NCI-H460 (cell line): ENCODE measurements around the gene EIF4E. TPM values are rescaled to one million over a fixed set of nuclear protein-coding genes. Genes with fewer than 3 reads are reported as not detected.

Experiments
- DNase-seq: peaks from one replicate; pipeline ENCODE4 v3.0.0-alpha.2; 2016; ENCODE audit warnings: low read depth; ENCODE audit errors: extremely low read depth
- polyA plus RNA-seq: library from polyadenylated mRNA; depleted of rRNA; stranded (reverse); fragments of >200 nt; gene quantifications from 2 replicates; pipeline ENCODE4 v1.2.3, GENCODE V29; 2014; cell fraction: nucleus; rRNA removed
- total RNA-seq: library from RNA; depleted of rRNA; stranded (reverse); fragments of >200 nt; shearing (Covaris generic); gene quantifications from 2 replicates; pipeline ENCODE4 v1.2.3, GENCODE V29; 2014; rRNA removed

Gene EIF4E, protein sequence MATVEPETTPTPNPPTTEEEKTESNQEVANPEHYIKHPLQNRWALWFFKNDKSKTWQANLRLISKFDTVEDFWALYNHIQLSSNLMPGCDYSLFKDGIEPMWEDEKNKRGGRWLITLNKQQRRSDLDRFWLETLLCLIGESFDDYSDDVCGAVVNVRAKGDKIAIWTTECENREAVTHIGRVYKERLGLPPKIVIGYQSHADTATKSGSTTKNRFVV
- 145 and 148 TPM in 2 replicates for total RNA-seq
- polyA plus RNA-seq: 97.9 and 101 TPM in 2 replicates

DNA sequence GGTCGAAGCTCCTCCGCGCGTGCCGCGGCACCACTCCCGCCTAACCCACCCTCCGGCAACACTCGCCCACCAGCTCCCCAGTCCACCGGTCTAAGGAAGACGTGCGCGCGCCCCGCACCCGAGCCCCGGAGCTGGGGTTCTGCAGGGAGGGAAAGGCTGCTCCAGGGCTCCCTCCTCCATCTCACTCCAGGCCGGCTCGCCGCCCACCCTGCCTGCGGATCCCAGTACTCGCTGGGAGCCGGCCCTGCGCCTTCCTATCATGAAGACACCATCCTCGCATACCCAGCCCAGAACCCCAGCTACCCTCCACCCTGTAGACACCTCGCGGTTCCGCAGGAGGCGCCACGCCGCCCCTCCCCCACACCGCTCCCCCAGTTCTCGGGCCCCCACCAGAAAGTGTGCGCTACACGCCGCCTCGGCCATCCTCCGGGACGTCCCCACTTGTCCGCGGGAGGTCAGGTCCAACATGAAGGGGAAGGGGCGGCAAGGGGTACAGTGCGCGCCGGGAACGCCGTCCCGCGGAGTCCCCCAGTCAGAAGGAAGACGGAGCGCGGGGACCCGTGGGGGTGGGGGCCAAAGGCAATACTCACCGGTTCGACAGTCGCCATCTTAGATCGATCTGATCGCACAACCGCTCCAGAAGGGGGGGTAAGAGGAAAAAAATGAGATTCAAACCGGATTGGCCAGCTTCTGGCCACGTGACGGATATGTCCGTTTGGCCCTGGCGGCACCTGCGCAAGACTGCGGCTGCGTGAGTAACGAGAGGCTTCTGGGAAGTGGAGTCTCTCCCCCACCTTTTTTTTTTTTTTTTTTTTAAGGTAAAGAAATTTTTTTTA, at the start of gene EIF4E:
Gene EIF4E, minus strand, starts transcription at position 629 of the 836 bp plus-strand sequence. Its CDS starts 21 bp downstream, at position 608.
- peak; percentile 97 for DNase-seq

GRCh38 chr4:98977557-98977956, 48.6 kb upstream of the EIF4E start:
- no peak for DNase-seq

GRCh38 chr4:98976716-98977115, 47.8 kb upstream of the EIF4E start:
- no peak for DNase-seq

- DNase-seq: no peak
Measured at GRCh38 chr4:98969878-98970785, 41.2 kb upstream of the EIF4E start.

DNA sequence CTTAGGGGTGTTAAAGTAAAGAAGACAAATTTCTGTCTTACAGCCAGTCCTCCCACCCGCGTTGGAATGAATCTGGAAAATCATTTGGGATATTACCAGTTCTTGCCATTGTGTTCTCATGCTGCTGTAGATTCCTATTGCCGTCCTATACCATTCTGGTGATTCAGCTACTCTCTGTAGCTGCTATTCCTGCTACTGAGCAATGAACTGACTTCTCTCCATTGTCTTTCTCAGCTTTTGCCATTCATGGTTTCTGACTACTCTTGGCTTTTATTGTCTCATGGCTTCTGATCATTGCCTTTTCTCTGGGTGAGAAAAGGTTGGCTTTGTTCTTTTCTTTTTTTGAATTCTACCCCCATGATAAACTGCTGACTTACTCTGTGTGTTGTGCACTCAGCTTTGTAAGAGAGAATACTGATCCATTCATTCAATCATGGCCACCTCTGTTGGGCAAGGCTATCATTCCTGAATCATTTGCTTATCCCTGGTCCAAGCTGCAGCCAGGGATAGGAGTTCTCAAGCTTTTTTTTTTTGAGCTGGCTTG, 38.9 kb upstream of the EIF4E start:
- DNase-seq: no peak

- DNase-seq: no peak
Measured at GRCh38 chr4:98966926-98967325, 38.0 kb upstream of the EIF4E start.

- no peak for DNase-seq
Measured at GRCh38 chr4:98963538-98964433, 34.9 kb upstream of the EIF4E start.

- no peak for DNase-seq
Measured at GRCh38 chr4:98961770-98962169, 32.8 kb upstream of the EIF4E start.

DNA sequence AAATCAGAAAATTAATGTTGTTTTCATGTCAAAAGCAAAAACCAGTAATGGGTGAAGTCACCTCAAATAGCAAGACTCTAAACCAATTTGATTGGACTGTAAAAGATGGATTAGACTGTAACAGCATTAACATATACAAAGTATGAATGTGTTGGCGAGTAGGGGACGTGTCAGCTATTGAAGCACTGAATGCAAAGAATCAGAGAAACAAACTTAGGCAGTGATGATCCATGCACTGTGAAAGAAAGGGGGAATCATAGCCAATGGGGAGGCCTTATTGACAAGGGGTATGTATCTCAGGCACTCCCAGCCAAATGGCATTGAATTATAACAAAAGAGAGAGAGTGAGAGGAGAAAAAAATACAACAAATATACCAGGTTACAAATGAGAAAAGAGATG, 30.5 kb upstream of the EIF4E start:
- no peak for DNase-seq

DNA sequence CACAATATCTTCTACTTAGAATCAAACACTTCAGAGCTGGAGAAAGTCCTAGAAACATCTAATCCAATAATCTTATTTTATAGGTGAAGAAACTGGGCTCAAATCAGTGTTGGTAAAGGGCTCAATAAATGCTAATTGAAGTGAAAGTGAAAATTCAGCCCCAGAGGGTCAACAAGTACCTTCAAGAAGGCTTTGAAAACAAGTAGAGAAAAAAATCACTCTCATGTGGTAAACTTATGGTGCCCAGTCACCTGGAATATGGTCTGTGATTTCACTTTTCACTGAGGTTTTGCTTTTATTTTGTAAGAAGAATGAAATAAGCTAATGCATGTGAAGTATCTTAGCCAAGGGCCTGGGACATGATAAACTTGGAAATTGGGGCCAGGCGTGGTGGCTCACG, 29.1 kb upstream of the EIF4E start:
- no peak for DNase-seq

- DNase-seq: no peak
Measured at GRCh38 chr4:98955229-98955628, 26.3 kb upstream of the EIF4E start.

DNA sequence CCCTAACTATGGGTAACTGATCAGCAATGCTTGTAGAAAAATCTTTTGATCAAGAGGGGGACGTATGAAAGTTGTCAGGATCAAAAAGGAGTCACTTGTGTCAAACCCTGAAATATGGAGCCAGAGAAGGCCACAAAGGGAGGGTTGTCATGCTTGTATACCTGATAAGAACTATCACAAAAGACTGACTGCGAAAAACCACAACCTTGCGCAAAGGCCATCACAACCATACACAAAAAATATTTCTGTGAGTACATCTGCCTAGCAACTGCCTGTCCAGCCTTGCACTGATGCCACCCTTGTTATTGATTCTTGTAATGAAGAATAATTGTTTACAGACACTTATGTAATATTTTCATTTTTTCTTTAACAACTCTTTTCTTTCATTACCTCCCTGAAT, 22.8 kb upstream of the EIF4E start:
- no peak for DNase-seq

DNA sequence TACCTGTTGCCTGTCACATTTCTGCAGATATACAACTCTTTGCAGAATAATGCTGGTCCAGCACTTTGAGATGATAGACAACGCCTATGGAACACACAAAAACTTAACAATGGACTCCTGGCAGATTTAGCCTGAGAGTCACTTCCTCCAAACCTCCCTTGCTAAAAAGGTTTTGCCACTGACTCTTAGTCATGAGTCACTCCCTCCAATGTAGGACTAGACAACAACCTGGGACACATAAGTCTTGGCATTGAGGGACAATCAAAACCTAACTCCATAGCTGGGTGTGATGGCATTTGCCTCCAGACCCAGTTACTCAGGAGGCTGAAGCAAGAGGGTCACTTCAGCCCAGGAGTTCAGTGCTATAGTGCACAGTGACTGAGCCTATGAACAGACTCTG, 22.0 kb upstream of the EIF4E start:
- no peak for DNase-seq

DNA sequence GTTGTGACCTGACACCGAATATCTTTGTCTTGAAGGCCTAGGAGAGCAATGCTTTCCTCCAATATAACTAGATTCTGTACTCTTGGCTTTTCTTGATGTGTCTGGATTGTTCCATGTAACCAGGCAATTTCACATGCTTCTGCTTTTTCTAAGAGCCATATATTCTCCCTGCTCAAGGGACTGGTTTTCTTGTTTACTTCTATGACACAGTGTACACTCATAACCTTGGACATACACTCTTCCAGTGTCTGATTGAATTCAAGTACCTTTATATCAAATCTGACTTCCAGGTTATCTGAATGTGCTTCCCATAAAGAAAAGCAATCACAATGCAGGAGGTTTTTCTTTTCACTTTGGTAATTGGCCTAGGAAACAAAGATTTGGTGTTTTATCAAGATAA, 17.4 kb upstream of the EIF4E start:
- DNase-seq: no peak

GRCh38 chr4:98945297-98945850, 16.4 kb upstream of the EIF4E start:
- no peak for DNase-seq

DNA sequence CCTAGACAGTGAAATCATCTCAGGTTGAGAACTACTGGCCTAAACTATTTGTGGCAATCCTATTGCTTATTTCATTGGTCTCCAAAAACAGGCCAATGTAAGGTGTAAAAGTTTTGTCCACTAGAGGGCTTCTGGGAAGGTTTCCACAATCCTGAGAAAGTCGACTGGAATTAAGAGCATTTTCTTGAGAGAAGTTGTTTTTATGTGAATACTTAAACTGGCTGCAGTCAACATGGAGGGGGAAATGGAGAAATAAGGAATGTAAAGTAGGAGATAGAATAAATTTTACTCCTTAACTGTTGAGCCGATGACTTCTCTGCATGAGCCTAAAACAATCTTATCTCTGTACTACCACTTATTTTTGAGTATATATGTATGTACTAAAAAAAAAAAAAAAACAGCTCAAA, 11.0 kb upstream of the EIF4E start:
- peak; percentile 42 for DNase-seq

GRCh38 chr4:98939438-98939837, 10.5 kb upstream of the EIF4E start:
- DNase-seq: no peak

GRCh38 chr4:98937986-98938720, 9.2 kb upstream of the EIF4E start:
- DNase-seq: no peak

GRCh38 chr4:98935633-98936032, 6.7 kb upstream of the EIF4E start:
- no peak for DNase-seq
